ENCODE measurements around the gene ASXL1.

ASXL1 gene

DNA sequence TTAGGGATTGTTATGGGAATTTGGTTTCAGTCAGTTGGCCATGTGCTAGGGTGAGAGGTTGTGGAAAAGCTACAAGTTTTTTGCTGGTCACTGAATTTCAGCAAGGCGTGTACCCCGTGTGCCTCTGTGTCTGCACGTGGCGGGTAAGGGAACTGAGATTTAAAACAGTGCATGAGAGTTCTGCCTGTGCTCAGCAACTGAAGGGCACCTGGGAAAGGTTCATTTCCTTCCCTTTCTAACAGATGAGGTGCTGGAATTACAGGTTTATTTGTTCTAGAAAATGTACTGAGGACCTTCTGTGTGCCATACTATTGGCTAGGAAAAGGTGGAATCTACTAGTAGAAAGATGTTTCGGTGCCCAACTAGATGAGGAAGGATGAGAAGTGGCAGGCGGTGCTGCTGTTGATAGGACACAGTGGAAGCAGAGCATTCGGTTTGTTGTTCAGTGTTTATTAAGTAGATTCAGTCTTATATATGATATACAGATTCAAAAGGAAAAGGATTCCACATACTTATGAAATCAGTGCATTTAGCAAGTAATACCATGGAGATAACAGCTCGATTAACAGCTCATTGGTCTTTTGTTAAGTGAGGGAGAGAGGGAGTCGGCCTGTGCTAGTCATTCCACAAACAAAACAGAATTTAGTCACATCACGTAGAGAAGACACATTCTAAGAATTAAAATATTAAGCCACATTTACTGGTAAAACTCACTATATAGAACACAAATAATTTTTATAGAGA lies 84.7 kb downstream of the ASXL1 start:
- no peak for DNase-seq

GRCh38 chr20:32443386-32443974 lies 85.3 kb downstream of the ASXL1 start:
- no peak for DNase-seq

GRCh38 chr20:32444474-32445220 lies 86.5 kb downstream of the ASXL1 start:
- no peak for DNase-seq

DNA sequence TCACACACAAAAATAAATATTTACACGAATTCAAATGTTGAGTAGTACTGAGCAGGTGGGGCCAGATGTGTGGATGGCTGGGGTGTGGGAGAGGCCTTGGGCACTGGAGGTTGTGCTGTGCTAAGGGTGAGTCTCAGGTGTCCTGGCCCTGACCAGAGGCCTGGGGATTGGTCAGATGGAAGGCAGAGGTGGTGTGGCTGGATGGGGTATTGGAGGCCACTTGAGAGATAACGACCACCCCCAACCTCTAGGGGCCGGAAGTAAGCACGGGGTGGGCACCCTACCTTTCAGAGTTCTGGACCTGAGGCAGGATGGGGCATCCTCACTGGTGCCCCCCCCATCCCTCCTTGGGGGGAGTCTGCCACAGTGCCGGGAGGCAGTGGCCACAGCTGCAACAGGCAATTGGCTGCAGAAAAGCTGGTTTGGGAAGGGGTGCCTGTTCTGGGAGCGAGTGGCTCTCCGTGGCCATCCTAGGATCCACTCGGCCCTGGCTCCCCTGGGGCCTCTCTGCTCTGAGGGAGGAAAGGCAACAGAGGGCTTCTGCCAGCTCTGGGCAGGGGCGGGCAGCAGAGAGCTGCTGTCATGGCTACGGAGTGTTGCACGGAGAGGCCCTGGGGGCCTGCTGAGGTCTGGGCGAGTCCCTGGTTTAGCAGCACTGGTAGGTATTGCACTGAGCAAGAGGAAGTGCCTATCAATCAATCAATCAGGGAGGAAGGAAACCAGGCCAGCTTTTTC lies 87.6 kb downstream of the ASXL1 start:
- DNase-seq: no peak

GRCh38 chr20:32446301-32447100 lies 88.4 kb downstream of the ASXL1 start:
- no peak for DNase-seq

- no peak for DNase-seq
Measured at GRCh38 chr20:32447136-32448027, 89.3 kb downstream of the ASXL1 start.

- no peak for DNase-seq
Measured at GRCh38 chr20:32448306-32449056, 90.3 kb downstream of the ASXL1 start.

GRCh38 chr20:32449057-32449889 lies 91.1 kb downstream of the ASXL1 start:
- no peak for DNase-seq

DNA sequence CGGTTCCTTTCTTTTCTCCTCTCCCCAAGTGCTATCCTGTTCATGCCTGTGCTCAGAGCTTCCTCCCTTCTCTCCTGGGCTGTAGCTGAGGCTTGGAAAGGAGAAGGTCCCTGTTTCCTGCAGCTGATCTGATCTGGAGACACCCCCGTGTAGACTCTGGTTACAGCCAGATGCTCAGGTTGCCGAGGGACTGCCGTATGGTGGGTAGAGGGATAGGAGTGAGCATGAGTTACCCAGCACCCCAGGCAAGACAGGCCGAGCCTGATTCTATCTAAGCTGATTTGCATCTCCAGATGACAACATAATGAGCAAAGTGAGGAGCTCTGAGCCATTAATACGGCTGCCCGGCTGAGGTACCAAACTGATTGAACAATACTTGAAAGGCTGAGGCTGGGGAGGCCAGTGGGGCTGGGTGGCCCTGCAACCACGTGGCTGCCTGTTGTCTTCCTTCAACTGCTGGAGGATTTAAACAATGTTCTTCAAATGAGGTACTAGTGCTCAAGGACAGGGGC lies 91.8 kb downstream of the ASXL1 start:
- no peak for DNase-seq

DNA sequence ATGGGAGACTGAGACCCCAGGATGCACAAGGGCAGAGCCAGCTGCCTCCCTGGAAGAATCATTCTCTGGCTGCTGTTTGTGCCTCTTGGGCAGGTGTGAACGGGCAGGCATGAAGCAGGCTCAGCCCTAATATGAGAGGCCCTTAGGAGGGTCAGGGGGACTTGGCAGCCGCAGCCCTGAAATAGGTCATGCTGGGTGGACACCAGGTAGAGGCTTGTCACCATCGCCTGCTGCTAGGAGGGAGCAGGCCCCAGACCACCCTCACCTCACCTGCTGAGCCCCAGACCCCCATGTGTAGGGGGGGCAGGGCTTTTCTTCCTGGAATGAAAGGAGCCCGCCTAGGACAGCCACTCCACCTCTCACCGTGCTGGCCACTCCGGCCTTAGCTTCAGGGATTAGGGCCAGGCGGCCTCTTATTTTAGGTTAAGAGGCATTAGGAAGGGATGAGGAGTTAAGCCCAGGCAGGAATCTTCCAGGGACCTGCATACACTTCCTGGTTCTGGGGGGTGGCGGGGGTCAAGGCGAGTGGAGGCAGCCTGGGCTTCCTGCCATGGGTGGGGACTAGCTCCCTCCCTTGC lies 92.4 kb downstream of the ASXL1 start:
- DNase-seq: no peak

DNA sequence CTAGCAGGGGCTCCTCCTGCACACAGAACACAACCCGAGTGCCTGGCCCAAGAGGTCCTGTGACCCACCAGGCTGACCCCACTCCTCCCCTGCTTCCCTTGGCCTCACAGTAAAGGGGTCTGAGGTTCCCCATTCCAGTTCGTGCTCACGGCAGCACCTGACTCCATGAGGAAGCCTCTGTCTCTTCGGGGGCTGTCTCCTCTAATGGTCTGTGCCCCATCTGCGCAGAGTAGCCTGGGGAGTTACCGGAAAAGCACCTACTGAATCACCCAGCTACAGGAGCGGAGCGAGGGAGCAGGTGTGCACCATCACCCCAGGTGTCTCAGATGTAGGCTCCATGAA lies 93.2 kb downstream of the ASXL1 start:
- DNase-seq: no peak

DNA sequence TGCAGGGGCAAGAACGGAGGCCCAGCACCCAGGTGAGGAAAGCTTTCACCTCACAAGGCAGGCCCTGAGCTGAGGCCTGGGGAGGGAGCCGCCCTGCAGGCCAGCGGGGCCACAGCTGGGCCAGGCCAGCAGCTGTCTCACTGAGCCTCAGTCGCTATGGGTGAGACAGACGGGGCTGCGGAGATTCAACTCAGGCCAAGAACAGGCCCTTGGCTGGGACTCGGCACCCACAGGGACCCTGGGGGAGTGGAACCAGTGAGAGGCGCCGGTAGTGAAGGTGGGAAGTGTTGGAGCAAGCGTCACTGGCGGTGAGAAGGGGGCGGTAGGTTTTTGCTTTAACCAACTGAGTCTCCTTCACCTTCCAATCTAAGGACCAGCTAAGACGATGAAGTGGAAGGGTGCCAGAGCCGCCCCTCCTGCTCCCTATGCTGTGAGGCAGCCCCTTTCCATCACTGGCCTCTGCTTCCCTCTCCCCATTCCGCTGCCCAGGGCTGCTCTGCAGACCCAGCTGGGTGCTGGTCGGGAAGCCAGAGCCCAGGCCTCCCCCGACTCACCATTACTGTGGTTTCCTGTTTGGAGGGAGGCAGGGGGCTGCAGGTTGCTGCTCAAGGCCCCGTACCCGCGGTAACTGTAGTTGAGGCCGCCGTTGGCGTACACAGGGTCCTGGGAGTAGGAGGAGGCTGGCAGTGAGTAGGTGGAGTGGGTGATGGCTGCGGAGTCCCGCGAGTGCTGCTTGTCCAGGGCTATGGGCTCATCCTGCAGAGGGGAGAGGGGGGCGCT lies 93.7 kb downstream of the ASXL1 start:
- no peak for DNase-seq

DNA sequence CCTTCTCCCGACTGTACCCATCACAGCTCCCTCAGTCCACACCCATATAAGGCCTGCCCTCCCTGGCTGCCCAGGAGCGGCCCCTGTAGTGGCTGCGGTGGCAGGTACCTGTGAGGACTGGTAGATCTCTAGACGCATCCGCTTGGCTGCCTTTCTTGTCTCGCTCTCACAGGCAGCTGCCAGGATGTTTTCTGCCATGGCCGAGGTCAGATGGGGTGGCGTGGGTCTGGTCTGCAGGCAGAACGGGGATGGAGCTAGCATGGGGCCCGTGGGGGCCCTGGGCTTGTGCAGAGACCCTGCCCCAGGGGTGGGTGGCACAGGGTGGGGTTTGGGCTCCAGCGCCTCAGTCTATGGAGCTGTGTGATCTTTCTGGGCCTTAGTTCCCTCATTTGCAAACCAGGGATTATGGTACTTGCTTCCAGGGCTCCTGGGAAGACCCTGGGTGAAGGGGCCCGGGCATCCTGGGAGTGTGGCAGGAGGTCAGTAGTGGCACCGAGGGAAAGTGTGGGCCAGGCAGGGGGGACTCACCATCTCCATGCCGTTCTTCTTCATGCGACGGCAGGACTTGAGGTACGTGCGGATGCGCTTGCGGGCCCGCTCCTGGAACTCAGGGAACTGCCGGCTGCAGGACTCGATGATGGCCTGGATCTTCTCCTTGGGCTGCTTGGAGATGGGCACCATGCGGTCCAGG lies 94.8 kb downstream of the ASXL1 start:
- no peak for DNase-seq

- DNase-seq: no peak
Measured at GRCh38 chr20:32453467-32454163, 95.5 kb downstream of the ASXL1 start.

- DNase-seq: no peak
Measured at GRCh38 chr20:32454164-32455145, 96.3 kb downstream of the ASXL1 start.
